Naive thymus-derived CD8-positive, alpha-beta T cell (primary cell): ENCODE data around the gene SH3BP5. TPM values are rescaled to one million over a fixed set of nuclear protein-coding genes. Genes with fewer than 3 reads are reported as not detected.

ENCODE experiments used
- ATAC-seq, 2 donors: fragments of 150-1000 bp; cut with Tn5 transposase in 1 of 2; sonication (Bioruptor Pico), chemical (Tn5 transposase) in 1 of 2; 1 replicate in 1 of 2; 2 replicates in 1 of 2; pipeline ENCODE4 v1.10.0; 2021; ENCODE audit warnings: mild to moderate bottlenecking in 2 of 2, moderate library complexity in 2 of 2
- POLR2A ChIA-PET: fragments of 350-600 bp; sonication (Branson Sonifier 250); formaldehyde crosslinking; loops from one replicate; lab custom pipeline; 2021; ENCODE audit warnings: antibody characterized with exemption; lab: Charles Lee
- DNase-seq, 10 donors: peaks; one replicate each; pipeline versions ENCODE4 v3.0.0 to v3.0.0-alpha.2; 2020 to 2022
- H3K27ac Mint-ChIP-seq, 10 donors: one replicate each; pipeline ENCODE4 v1.8.0; 2020 to 2022; ENCODE audit warnings: mild to moderate bottlenecking in 10 of 10, mixed read lengths in 10 of 10, moderate library complexity in 4 of 10, inconsistent platforms in 1 of 10
- H3K27me3 Mint-ChIP-seq, 5 donors: one replicate each; pipeline ENCODE4 v1.8.0; 2021 to 2022; ENCODE audit warnings: mixed read lengths in 5 of 5
- H3K36me3 Mint-ChIP-seq, 3 donors: one replicate each; pipeline ENCODE4 v1.8.0; 2020 to 2022; ENCODE audit warnings: mixed read lengths in 3 of 3, mild to moderate bottlenecking in 2 of 3, inconsistent platforms in 1 of 3
- H3K4me1 Mint-ChIP-seq, 4 donors: one replicate each; pipeline ENCODE4 v1.8.0; 2021 to 2022; ENCODE audit warnings: mixed read lengths in 4 of 4
- H3K4me3 Mint-ChIP-seq, 10 donors: one replicate each; pipeline ENCODE4 v1.8.0; 2020 to 2022; ENCODE audit warnings: mild to moderate bottlenecking in 10 of 10, mixed read lengths in 10 of 10, moderate library complexity in 6 of 10, inconsistent platforms in 1 of 10
- H3K9me3 Mint-ChIP-seq, 9 donors: one replicate each; pipeline ENCODE4 v1.8.0; 2020 to 2022; ENCODE audit warnings: mixed read lengths in 9 of 9, mild to moderate bottlenecking in 3 of 9, inconsistent platforms in 1 of 9, moderate library complexity in 1 of 9
- polyA plus RNA-seq, 3 donors: library from polyadenylated mRNA; unstranded; fragments of 300-500 nt; fragmentation: Illumina TruSeq; gene quantifications; one replicate each; pipeline ENCODE4 v1.2.3, GENCODE V29; 2021
- total RNA-seq, 8 experiments: library from RNA in 2 of 8; stranded (reverse) in 2 of 8; gene quantifications; one replicate each; pipeline ENCODE4 v1.2.3 and lab custom pipeline; 2021 to 2026

The SH3BP5 gene
- total and polyA plus RNA-seq, 5 experiments from 2014 or later = 4.4 to 26.1 (median 12.1) TPM

- POLR2A ChIA-PET = interaction anchor here (1.0 to 1.4 kb wide), 2 partner anchors 11 to 217 kb away, joined by 3 to 5 read pairs; partner anchors contain the start of gene CAPN7
- peaks cover 13 to 28% (median 24%) of the 10 kb centered on the region in 4 donors for H3K4me1 Mint-ChIP-seq
- ATAC-seq (peak; percentile 92 to 96), DNase-seq (peak in 3 of 10 donors; percentile 23 to 55 (median 47))
- peaks cover 15 to 83% (median 36%) of the 10 kb centered on the region in 3 donors for H3K36me3 Mint-ChIP-seq
- H3K27ac Mint-ChIP-seq = peak overlapping the region in 8 of 10 donors; percentile 2 to 85 (median 26)
- peak overlapping the region in 4 of 10 donors; percentile 7 to 48 (median 26) for H3K4me3 Mint-ChIP-seq
- no peaks in the 10 kb centered on the region for H3K27me3 Mint-ChIP-seq
- H3K9me3 Mint-ChIP-seq = no peaks in the 10 kb centered on the region
These were observed 115.2 kb downstream of the SH3BP5 start for GRCh38 chr3:15217011-15217671.

GRCh38 chr3:15216501-15216900 is 115.9 kb downstream of the SH3BP5 start:
- peaks cover 14 to 32% (median 27%) of the 10 kb centered on the region in 4 donors for H3K4me1 Mint-ChIP-seq

GRCh38 chr3:15215996-15216395 is 116.4 kb downstream of the SH3BP5 start:
- ATAC-seq = no peak
- peak overlapping the region in 2 of 10 donors; percentile 2 to 53 for H3K27ac Mint-ChIP-seq
- no peak for DNase-seq
- no peaks in the 10 kb centered on the region for H3K9me3 Mint-ChIP-seq
- H3K4me1 Mint-ChIP-seq = peaks cover 14 to 37% (median 28%) of the 10 kb centered on the region in 4 donors
- peaks cover 15 to 87% (median 36%) of the 10 kb centered on the region in 3 donors for H3K36me3 Mint-ChIP-seq
- H3K27me3 Mint-ChIP-seq = no peaks in the 10 kb centered on the region
- POLR2A ChIA-PET = no interaction called here
- H3K4me3 Mint-ChIP-seq = no peak overlapping the region

More at GRCh38 chr3:15216501-15216900, 115.9 kb downstream of the SH3BP5 start:
- Mint-ChIP-seq H3K9me3 (no peaks in the 10 kb centered on the region), H3K36me3 (peaks cover 15 to 84% (median 36%) of the 10 kb centered on the region in 3 donors), H3K4me3 (no peak overlapping the region), H3K27me3 (no peaks in the 10 kb centered on the region), H3K27ac (peak overlapping the region in 4 of 10 donors; percentile 2 to 68 (median 36))
- ATAC-seq (no peak), DNase-seq (no peak)
- POLR2A ChIA-PET = interaction anchor here (1.0 kb wide), 1 partner anchor 218 kb away, joined by 3 read pairs; no protein-coding TSS in a partner anchor

- Mint-ChIP-seq H3K27ac (peak overlapping the region in 2 of 10 donors; percentile 21 to 29), H3K36me3 (peaks cover 15 to 83% (median 31%) of the 10 kb centered on the region in 3 donors), H3K4me1 (peaks cover 11 to 43% (median 33%) of the 10 kb centered on the region in 4 donors), H3K9me3 (no peaks in the 10 kb centered on the region), H3K4me3 (no peak overlapping the region), H3K27me3 (no peaks in the 10 kb centered on the region)
- POLR2A ChIA-PET = no interaction called here
- no peak for DNase-seq
- no peak for ATAC-seq
These were observed 117.6 kb downstream of the SH3BP5 start for GRCh38 chr3:15214758-15215157.

GRCh38 chr3:15211937-15212336 is 120.4 kb downstream of the SH3BP5 start:
- peak overlapping the region in 1 of 10 donors; percentile 44 for H3K4me3 Mint-ChIP-seq
- ATAC-seq (no peak), DNase-seq (no peak)
- peaks cover 4 to 70% (median 15%) of the 10 kb centered on the region in 3 donors for H3K36me3 Mint-ChIP-seq
- POLR2A ChIA-PET = no interaction called here
- H3K27ac Mint-ChIP-seq = peak overlapping the region in 2 of 10 donors; percentile 4 to 50
- H3K9me3 Mint-ChIP-seq = no peaks in the 10 kb centered on the region
- H3K27me3 Mint-ChIP-seq = no peaks in the 10 kb centered on the region
- H3K4me1 Mint-ChIP-seq = peaks cover 8 to 54% (median 42%) of the 10 kb centered on the region in 4 donors

- POLR2A ChIA-PET = interaction anchor here (1.2 to 2.5 kb wide), 2 partner anchors 109 to 125 kb away, joined by 3 to 8 read pairs; partner anchors contain the start of genes RBSN and SH3BP5
- Mint-ChIP-seq H3K9me3 (no peaks in the 10 kb centered on the region), H3K4me3 (peak overlapping the region; percentile 50 to 97 (median 90)), H3K4me1 (peaks cover 10 to 47% (median 41%) of the 10 kb centered on the region in 4 donors), H3K36me3 (peaks cover under 1 to 36% (median 5%) of the 10 kb centered on the region in 3 donors), H3K27ac (peak overlapping the region in 5 of 10 donors; percentile 13 to 90 (median 37)), H3K27me3 (no peaks in the 10 kb centered on the region)
- DNase-seq (no peak), ATAC-seq (no peak)
These were observed 124.4 kb downstream of the SH3BP5 start for GRCh38 chr3:15207836-15208504.

GRCh38 chr3:15206662-15207576 is 125.5 kb downstream of the SH3BP5 start:
- H3K27ac Mint-ChIP-seq = peak overlapping the region; percentile 70 to 94 (median 92)
- no peaks in the 10 kb centered on the region for H3K9me3 Mint-ChIP-seq
- no peaks in the 10 kb centered on the region for H3K27me3 Mint-ChIP-seq
- H3K4me3 Mint-ChIP-seq = peak overlapping the region; percentile 86 to 97 (median 90)
- ATAC-seq (peak in 1 of 2 donors; percentile 18), DNase-seq (peak in 7 of 10 donors; percentile 2 to 41 (median 20))
- POLR2A ChIA-PET = interaction anchor here (0.7 to 2.5 kb wide), 15 partner anchors 15 to 555 kb away, joined by 3 to 9 read pairs (median 5); partner anchors contain the start of genes BTD, CCDC174, HACL1 and METTL6
- peaks cover 8 to 47% (median 40%) of the 10 kb centered on the region in 4 donors for H3K4me1 Mint-ChIP-seq
- H3K36me3 Mint-ChIP-seq = peaks cover 0 to 26% (median 3%) of the 10 kb centered on the region in 3 donors

- no peaks in the 10 kb centered on the region for H3K9me3 Mint-ChIP-seq
- H3K27me3 Mint-ChIP-seq = no peaks in the 10 kb centered on the region
- H3K4me1 Mint-ChIP-seq = peaks cover 8 to 46% (median 35%) of the 10 kb centered on the region in 4 donors
- POLR2A ChIA-PET = interaction anchor here (0.7 to 2.5 kb wide), 18 partner anchors 12 to 1336 kb away, joined by 3 to 9 read pairs (median 4); partner anchors contain the start of genes BTD, CCDC174, HACL1 and METTL6
- peak within 1 kb of the TSS; percentile 86 to 97 (median 90) for H3K4me3 Mint-ChIP-seq
- DNase-seq = peak; percentile 88 to 96 (median 94)
- H3K36me3 Mint-ChIP-seq = peaks cover 0 to 17% (median 3%) of the 10 kb centered on the region in 3 donors
- ATAC-seq = peak; percentile 87 to 89
- H3K27ac Mint-ChIP-seq = peak within 1 kb of the TSS; percentile 91 to 96 (median 94)
These were observed 126.3 kb downstream of the SH3BP5 start, which contains the start of gene CAPN7 for GRCh38 chr3:15205934-15206661. CAPN7 (plus strand) TSS chr3:15206246; CDS start chr3:15206496, 250 bp downstream.

GRCh38 chr3:15205482-15205933 is 126.9 kb downstream of the SH3BP5 start:
- no peaks in the 10 kb centered on the region for H3K27me3 Mint-ChIP-seq
- POLR2A ChIA-PET = interaction anchor here (0.7 to 2.5 kb wide), 17 partner anchors 12 to 1336 kb away, joined by 3 to 9 read pairs (median 5); partner anchors contain the start of genes BTD, CCDC174, HACL1 and METTL6
- peaks cover 0 to 13% (median 3%) of the 10 kb centered on the region in 3 donors for H3K36me3 Mint-ChIP-seq
- peak overlapping the region; percentile 87 to 96 (median 94) for H3K27ac Mint-ChIP-seq
- no peaks in the 10 kb centered on the region for H3K9me3 Mint-ChIP-seq
- no peak for ATAC-seq
- peak overlapping the region; percentile 83 to 92 (median 89) for H3K4me3 Mint-ChIP-seq
- peaks cover 8 to 41% (median 31%) of the 10 kb centered on the region in 4 donors for H3K4me1 Mint-ChIP-seq
- DNase-seq = no peak
